Cardiac muscle cell (in vitro differentiated cells and primary cell): Measurements from ENCODE around the gene COL9A3. TPM values are rescaled to one million over a fixed set of nuclear protein-coding genes. Genes with fewer than 3 reads are reported as not detected.

ENCODE experiments used
- DNase-seq, 2 donors: peaks; one replicate each; pipeline versions ENCODE4 v3.0.0 to v3.0.0-alpha.2; 2010 to 2017; ENCODE audit warnings: low read depth in 1 of 2, low spot score in 1 of 2
- H3K27ac ChIP-seq: fragments of 200-600 bp; sonication (generic); 2 replicates; pipeline ENCODE4 v1.5.1; 2016
- H3K27me3 ChIP-seq: fragments of 200-600 bp; sonication (generic); 2 replicates; pipeline ENCODE4 v1.6.0; 2016; ENCODE audit warnings: control low read depth
- H3K36me3 ChIP-seq: fragments of 200-600 bp; sonication (generic); 2 replicates; pipeline ENCODE4 v1.5.1; 2016; ENCODE audit warnings: control low read depth
- H3K4me1 ChIP-seq: fragments of 200-600 bp; sonication (generic); 2 replicates; pipeline ENCODE4 v1.8.1; 2017; ENCODE audit warnings: low read depth, mild to moderate bottlenecking, mixed run types
- H3K4me3 ChIP-seq: fragments of 200-600 bp; sonication (generic); 2 replicates; pipeline ENCODE4 v1.5.1; 2016; ENCODE audit warnings: mild to moderate bottlenecking
- H3K9me3 ChIP-seq: fragments of 200-600 bp; sonication (generic); 2 replicates; pipeline ENCODE4 v1.5.1; 2017; ENCODE audit warnings: low read depth, mild to moderate bottlenecking, control low read depth
- polyA plus RNA-seq: library from polyadenylated mRNA; unstranded; fragments of >200 nt; fragmentation: Nextera tagmentation; extraction: Ambion mirVana; gene quantifications from 2 replicates; pipeline ENCODE4 v1.2.1, GENCODE V29; 2016
- total RNA-seq: library from RNA; depleted of rRNA; stranded (reverse); fragments of >200 nt; gene quantifications from 2 replicates; pipeline ENCODE4 v1.2.3, GENCODE V29; 2016
- TF ChIP-seq, protein P1 (sequence below): IDR thresholded peaks from 2 replicates; pipeline ENCODE4 v1.5.1; 2012; ENCODE audit warnings: low read depth, mild to moderate bottlenecking, low read length

COL9A3 gene
- total and polyA plus RNA-seq, 2 experiments from 2014 or later: 6.4 to 10.3 TPM

DNA sequence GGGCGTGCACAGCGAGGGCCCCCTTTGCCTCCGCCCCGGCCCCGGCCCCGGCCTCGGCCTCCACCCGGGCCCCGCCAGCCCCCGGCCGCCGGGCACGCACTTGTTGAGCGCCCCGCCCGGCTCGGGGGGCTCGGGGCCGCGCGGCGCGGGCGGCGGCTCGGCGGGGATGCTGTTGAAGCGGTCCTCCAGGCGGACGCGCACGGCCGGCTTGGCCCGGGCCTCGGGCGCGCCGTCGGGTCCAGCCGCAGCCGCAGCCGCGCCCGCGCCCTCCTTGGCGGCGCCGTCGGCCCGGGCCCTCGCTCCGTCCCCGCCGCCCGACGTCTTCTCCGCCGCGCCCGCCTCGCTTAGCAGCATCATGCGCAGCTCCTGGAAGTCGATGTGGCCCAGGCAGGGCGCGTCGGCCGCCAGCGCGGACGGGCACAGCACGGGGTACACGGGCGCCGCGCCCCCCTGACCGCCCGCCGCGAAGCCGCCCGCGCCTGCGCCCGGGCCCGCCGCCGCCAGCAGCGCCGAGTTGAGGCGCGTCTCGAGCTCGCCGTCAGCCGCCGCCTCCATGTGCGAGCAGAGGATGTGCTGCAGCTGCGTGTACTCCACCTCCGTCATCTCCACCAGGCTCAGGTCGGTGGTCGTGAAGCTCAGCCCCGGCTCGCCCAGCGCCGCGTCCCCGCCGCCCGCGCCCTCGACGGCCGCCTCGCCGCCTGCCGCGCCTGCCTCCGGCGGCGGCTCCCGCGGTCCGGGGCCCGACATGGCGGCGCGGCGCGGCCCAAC is 44.3 kb downstream of the COL9A3 start:
- peak overlapping the region; percentile 34 for H3K4me3 ChIP-seq
- no peaks in the 10 kb centered on the region for H3K9me3 ChIP-seq
- peaks cover 6% of the 10 kb centered on the region for H3K27me3 ChIP-seq
- H3K4me1 ChIP-seq: peaks cover 3% of the 10 kb centered on the region
- H3K27ac ChIP-seq: no peak overlapping the region
- no peaks in the 10 kb centered on the region for H3K36me3 ChIP-seq
- TF ChIP-seq, protein P1, sequence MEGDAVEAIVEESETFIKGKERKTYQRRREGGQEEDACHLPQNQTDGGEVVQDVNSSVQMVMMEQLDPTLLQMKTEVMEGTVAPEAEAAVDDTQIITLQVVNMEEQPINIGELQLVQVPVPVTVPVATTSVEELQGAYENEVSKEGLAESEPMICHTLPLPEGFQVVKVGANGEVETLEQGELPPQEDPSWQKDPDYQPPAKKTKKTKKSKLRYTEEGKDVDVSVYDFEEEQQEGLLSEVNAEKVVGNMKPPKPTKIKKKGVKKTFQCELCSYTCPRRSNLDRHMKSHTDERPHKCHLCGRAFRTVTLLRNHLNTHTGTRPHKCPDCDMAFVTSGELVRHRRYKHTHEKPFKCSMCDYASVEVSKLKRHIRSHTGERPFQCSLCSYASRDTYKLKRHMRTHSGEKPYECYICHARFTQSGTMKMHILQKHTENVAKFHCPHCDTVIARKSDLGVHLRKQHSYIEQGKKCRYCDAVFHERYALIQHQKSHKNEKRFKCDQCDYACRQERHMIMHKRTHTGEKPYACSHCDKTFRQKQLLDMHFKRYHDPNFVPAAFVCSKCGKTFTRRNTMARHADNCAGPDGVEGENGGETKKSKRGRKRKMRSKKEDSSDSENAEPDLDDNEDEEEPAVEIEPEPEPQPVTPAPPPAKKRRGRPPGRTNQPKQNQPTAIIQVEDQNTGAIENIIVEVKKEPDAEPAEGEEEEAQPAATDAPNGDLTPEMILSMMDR: no peak
- DNase-seq: peak; percentile 26 to 30

DNA sequence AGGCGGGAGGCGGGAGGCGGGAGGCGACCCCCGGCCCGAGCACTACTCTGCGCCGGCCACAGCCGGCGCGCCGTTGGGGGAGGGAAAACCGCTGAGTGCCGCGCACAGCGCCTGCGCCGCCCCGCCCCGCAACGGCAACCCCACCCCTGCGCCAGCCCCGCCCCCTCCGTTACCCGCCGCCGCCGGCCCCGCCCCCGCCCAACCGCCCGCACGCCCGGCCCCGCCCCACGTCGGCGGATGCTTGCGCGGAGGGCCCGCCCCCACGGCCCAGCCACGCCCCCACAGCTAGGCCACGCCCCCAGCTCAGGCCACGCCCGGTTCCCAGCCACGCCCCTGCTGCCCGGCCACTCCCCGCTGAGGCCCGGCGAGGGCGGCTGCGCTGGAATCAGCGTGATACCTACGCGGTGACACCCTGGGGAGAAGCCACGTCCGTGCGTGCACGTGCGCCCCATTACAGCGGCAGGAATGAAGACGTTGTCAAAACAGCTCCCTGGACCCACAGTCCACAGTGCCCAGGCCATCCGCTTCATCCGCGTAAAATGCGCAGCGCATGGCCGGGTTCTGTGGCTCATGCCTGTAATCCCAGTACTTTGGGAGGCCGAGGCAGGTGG is 45.0 kb downstream of the COL9A3 start, which contains the start of gene TCFL5:
Gene TCFL5 (minus strand): TSS at position 97 of the 611 bp plus-strand sequence. CDS start 152 bp downstream, outside the sequence.
- Histone ChIP-seq H3K27me3 (peaks cover 6% of the 10 kb centered on the region), H3K4me3 (peak within 1 kb of the TSS; percentile 34), H3K9me3 (no peaks in the 10 kb centered on the region), H3K36me3 (no peaks in the 10 kb centered on the region), H3K27ac (peak within 1 kb of the TSS; percentile 72), H3K4me1 (peaks cover 3% of the 10 kb centered on the region)
- DNase-seq: peak; percentile 88 to 90
- TF ChIP-seq, protein P1: no peak

DNA sequence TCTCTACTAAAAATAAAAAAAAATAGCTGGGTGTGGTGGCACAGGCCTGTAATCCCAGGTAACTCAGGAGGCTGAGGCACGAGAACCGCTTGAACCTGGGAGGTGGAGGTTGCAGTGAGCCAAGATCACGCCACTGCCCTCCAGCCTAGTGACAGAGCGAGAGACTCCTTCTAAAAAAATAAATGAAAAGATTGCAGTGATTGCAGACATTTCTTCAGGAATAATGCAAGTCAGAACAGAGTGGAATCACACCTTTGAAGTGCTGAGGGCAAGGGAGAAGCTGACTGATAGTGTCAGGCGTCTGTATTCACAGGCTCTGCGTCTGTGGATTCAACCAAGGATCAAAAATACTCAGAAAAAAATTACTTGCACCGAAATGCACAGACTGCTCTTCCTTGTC is 47.4 kb downstream of the COL9A3 start:
- TF ChIP-seq, protein P1: no peak
- no peak for DNase-seq
- Histone ChIP-seq H3K27me3 (peaks cover 6% of the 10 kb centered on the region), H3K36me3 (no peaks in the 10 kb centered on the region), H3K4me1 (peaks cover 3% of the 10 kb centered on the region), H3K4me3 (no peak overlapping the region), H3K9me3 (no peaks in the 10 kb centered on the region), H3K27ac (no peak overlapping the region)

DNA sequence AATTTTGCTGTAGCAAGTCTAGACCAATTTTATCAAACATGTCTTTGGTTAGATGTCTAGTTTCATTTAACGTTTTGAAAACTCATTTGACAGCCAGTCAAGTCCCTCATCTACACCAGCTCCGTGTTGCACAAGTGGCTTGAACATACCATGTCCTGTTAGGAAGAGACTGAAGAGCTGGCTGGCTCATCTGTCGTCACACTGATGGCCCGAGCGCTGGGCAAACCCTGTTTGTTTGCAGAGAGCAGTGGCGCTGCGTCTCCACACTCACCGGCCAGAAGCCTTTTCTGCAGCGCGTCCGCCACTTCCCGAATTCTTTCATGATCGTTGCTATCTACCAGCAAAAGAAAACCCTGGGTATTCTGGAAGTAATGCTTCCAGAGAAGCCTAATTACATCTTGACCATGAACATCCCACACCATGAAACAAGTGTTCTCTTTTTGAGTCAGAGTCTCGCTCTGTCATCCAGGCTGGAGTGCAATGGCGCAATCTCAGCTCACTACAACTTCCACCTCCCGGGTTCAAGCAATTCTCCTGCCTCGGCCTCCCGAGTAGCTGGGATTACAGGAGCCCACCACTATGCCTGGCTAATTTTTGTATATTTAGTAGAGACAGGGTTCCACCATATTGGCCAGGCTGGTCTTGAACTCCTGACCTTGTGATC is 55.5 kb downstream of the COL9A3 start:
- TF ChIP-seq, protein P1: no peak
- Histone ChIP-seq H3K9me3 (no peaks in the 10 kb centered on the region), H3K36me3 (no peaks in the 10 kb centered on the region), H3K27ac (no peak overlapping the region), H3K27me3 (no peaks in the 10 kb centered on the region), H3K4me3 (no peak overlapping the region), H3K4me1 (no peaks in the 10 kb centered on the region)
- no peak for DNase-seq

DNA sequence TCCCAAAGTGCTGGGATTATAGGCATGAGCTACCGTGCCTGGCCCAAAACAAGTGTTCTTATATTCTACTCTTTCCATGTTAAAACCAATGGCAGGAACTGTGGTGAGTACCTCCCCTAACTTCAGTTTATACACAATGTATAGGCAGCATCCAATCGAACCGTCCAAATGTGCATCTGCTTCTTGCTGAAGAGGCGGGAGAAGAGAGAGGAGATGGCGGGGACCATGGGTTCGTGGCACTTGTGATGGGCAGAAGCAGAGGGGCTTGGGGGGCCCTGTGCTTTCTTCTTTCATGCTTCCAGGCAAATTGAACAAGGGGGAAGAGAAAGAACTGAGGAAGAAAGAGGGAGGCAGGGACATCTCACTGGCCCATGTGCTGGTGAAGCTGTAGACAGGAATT is 56.0 kb downstream of the COL9A3 start:
- TF ChIP-seq, protein P1: no peak
- Histone ChIP-seq H3K9me3 (no peaks in the 10 kb centered on the region), H3K4me1 (no peaks in the 10 kb centered on the region)

More for the DNA sequence above, 56.0 kb downstream of the COL9A3 start:
- no peak overlapping the region for H3K4me3 ChIP-seq
- no peak for DNase-seq
- no peak overlapping the region for H3K27ac ChIP-seq
- H3K36me3 ChIP-seq: no peaks in the 10 kb centered on the region
- H3K27me3 ChIP-seq: no peaks in the 10 kb centered on the region
